GM21576 (cell line): ENCODE measurements around the gene TMPRSS11D.

Experiments
- ATAC-seq: cut with Tn5 transposase; IDR thresholded peaks from one replicate; pipeline ENCODE4 v1.9.1; 2021; ENCODE audit warnings: mild to moderate bottlenecking, moderate library complexity; ENCODE audit not compliant: unreplicated experiment

Gene TMPRSS11D, protein sequence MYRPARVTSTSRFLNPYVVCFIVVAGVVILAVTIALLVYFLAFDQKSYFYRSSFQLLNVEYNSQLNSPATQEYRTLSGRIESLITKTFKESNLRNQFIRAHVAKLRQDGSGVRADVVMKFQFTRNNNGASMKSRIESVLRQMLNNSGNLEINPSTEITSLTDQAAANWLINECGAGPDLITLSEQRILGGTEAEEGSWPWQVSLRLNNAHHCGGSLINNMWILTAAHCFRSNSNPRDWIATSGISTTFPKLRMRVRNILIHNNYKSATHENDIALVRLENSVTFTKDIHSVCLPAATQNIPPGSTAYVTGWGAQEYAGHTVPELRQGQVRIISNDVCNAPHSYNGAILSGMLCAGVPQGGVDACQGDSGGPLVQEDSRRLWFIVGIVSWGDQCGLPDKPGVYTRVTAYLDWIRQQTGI

DNA sequence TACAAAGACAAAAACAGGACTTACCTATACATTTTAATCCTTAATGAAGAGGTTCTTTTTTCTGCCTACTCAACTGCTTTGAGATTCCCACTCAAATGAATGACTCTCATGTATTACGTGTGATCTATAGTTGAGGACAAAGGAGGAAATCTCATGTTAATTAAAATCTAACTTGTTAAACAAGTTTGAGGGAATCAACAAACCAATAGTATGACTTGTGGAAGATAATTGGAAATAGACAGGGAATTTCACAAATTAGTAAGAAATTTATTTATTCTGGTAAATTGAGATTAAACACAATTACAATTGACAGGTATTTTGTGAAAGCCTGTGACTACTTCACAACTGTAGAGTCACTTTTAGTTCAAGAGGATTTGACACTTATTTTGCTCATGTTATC lies at the start of gene TMPRSS11D:
TMPRSS11D (minus strand) TSS at position 101 of the 400 bp plus-strand sequence; CDS start at position 32, 69 bp downstream.
- no peak for ATAC-seq

DNA sequence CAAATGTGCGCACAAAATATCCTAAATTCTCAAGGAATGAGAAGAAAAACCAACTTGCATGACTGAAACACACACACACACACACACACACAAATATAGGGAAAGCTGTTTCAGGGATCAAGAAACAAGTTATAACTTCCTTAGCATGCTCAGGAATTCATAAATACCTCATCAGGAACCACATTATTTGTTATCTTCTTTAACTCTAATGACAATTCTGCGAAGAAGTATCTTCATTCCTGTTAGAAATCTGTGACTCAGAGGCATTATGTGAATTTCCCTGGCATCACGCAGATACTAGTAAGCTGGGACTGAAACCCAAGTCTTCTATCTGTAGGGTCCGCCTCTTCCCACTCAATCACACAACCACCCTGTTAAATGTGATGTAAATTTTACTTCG lies 49.2 kb upstream of the TMPRSS11D start:
- no peak for ATAC-seq

DNA sequence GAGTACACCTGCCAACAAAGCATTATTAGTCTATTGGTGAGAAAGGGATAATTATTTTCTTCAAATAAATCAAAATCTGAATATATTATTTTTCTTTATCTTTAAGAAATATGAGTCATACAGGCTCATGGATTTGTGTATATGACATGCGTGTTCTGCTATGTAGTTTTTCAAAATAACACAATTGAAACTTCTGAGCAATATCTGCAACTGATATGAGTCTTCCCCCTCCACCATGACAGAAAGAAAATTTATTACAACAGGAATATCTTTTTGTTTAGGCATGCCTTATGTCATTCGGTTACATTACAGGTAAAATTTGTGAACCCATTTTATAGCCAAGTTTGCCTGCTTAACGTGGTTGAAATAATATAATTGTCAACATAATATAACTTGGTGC lies 47.5 kb upstream of the TMPRSS11D start:
- no peak for ATAC-seq

DNA sequence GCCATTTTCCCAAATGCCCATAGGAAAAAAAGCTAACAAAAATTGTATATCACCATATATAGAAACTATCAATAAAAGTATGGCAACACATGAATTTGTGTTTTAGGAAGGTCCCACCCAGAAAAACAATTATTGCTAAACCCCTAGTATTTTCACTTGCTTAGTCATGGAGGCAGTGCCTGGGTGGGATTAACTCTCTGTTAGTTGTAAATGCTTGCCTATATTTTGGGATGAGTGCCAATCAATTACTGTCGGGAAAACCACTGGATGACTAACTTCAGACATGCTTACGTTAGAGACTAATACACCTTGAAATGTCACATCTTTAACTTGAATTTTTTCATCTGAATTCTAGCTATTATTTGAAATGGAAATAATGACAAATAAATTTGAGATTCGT lies 45.6 kb upstream of the TMPRSS11D start:
- no peak for ATAC-seq

DNA sequence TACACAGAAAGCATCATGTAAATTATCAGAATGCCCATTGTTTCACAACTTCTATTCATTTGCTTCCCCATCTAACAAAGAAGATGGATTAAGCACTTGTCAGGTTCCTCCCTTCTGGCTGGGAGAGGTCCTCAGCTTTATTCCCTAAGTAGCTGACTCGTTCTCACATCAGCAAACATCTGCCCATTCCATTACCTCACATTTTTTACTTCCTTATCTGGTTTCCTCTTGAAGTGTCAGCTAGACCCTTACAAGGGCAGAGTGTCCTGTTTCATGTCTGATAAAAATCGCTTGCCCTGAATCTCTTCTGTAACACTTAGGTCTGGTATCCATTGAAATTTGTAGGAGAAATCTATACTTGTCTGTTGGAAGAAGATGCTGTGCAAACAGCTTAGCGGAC lies 44.7 kb upstream of the TMPRSS11D start:
- no peak for ATAC-seq

DNA sequence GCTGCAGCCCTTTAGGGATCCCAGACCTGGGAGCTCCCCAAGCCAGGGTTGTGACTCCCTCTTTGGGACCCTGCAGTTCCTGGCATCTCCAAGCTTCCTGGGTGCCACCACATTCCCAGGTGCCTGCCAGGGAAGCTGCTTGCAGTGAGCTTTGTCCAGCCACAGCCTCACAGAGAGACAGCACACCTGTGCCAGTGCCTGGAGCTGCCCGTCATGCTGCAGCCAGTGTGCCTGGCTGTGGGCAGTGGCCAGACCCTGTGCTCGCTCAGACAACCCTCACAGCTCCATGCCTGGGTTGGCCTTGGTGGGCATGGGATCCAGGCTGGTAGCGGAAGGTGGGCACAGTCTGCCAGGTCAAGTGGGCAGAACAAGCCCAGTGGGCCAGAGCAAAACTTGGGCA lies 43.4 kb upstream of the TMPRSS11D start:
- no peak for ATAC-seq

DNA sequence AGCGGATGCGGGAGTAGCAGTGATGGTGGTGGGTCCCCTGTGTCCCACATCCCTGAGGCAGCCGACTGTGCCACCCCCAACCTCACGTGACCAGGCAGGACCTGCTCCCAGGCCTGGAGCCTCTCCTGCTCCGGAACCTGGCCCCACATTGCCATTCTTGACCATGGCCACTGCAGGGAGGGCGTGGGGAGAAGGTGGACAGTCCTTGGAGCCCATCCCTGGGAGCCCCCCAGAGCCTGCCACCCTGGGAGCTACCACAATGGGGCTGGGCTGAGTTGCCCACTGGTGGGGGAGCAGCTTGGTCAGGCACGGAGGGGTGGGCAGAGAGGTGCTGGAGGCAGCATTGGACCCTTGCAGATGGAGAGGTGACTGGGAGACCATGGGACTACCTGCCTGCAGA lies 42.7 kb upstream of the TMPRSS11D start:
- no peak for ATAC-seq

DNA sequence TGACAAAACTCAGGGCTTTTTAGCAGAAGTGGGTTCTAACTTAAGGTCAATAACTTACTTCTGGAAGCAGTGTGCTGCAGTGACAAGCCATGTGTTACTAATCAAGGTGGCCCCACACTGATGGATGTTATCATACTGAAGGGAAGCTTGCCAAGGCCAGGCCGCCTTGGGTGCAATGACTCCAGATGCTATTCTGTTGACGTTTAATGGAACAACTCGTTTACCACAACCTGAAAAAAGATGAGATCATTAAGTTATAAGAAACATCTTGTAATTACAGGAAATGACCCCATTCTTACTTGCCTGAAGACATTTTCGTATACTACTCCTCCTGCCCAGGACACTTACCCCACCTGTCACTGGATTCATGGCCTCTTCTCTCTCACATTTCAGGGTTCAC lies 38.9 kb upstream of the TMPRSS11D start:
- ATAC-seq = no peak

DNA sequence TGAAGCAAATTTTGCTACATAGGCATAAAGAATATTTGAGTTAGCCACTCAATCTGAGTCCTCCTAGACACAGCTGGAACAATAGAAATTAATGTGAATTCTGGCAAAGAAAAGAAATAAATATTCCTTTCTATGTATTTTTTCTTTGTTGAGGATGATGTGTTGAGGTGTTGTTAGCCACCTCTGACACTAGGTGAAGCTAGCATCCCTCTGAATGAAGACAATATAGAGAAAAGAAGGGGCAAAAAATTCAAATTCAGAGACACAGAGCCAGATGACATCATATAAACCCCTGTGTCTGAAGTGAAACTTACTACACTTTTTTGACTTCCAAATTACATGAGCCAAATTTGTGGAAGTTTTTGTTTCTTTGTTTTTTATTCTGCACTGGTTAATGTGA lies 34.6 kb upstream of the TMPRSS11D start:
- no peak for ATAC-seq

DNA sequence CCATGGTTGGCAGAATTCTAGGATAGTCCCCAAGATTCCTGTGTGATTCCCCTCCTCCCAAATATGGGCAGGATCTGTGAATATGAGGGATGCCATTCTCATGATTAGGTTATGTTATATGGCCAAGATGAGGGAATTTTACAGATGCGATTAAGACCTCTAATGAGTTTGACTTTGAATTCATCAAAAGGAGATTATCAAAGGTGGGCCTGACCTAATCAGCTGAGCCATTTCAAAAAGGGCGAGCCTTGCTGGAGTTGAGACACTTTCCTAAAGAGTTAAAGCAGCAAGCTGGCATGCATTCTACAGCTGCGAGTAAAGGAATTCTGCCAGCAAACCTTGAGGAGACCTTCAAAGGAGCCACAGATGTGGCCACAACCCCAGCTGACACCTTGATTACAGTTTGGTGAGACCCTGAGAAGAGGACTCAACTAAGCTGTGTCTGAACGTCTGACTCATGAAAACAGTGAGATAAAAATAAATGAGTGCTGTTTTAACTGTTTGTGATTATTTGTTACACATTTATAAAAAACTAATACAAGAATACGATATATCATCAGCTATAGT lies 31.7 kb upstream of the TMPRSS11D start:
- ATAC-seq = no peak

DNA sequence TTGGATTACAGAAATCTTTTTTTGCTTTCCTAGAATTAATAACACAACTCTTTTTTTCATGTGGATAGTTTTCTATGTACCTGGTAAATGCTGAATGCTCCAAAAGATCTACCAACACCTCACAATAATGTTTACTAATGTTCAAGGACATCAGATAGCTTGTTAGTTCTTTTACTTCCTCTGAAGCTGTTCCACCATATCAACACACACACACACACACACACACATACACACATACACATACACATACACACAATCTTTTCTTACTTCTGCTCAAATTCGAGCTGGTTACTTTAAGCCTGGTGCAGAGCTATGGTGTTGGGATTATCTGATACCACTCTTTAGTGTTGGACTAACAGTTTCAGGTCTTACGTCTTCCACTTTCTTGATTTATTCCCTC lies 28.3 kb upstream of the TMPRSS11D start:
- ATAC-seq = no peak

DNA sequence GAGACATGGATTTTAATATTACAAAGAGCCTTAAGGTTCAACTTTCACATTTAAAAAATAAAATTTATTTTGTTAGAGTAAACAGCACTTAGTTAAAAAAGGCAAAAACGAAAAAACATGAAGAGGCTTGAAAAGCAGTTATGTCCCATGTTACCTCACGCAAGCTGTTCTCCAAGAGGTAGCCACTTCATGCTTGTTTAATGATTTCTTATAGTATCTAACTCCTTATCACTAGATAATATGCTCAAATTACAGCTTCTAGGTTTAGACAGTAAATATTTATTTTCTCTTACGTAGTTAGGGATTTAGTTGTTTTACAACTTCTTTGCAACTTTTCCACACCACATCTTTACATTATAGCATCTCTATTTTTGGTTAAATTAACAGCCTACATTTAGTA lies 27.8 kb upstream of the TMPRSS11D start:
- no peak for ATAC-seq

DNA sequence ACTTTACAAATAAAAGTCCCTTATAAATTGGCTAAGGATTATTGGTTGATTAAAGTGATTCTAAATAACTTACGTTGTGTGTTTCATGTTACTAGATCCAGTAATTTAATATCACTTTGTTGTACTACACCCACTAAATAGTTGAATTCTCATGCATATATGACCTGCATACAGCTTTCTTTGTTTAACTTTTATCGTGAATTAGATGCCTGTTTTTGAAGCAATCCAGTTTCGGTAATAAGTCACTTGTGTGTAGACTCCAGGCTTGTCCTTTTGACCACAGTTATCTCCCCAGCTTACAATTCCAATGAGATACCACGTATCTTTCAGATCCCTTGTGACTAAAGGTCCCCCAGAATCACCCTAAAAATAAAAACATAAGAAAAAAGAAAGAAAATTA lies 27.3 kb upstream of the TMPRSS11D start:
- ATAC-seq = no peak

DNA sequence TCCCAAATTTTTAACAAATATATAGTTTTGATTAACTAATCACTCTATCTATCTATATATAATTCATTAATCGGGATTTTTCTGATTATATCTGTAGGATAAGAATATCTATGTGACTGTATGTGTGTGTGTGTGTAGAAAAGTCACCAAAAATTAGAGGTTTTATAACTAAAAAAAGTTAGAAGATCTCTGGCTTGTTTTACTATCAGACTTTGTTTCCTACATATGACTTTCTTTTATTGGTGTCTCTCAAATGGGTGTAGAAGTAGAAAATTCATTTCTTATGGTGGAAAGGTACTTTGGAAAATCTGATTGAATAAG lies 26.7 kb upstream of the TMPRSS11D start:
- ATAC-seq = no peak

DNA sequence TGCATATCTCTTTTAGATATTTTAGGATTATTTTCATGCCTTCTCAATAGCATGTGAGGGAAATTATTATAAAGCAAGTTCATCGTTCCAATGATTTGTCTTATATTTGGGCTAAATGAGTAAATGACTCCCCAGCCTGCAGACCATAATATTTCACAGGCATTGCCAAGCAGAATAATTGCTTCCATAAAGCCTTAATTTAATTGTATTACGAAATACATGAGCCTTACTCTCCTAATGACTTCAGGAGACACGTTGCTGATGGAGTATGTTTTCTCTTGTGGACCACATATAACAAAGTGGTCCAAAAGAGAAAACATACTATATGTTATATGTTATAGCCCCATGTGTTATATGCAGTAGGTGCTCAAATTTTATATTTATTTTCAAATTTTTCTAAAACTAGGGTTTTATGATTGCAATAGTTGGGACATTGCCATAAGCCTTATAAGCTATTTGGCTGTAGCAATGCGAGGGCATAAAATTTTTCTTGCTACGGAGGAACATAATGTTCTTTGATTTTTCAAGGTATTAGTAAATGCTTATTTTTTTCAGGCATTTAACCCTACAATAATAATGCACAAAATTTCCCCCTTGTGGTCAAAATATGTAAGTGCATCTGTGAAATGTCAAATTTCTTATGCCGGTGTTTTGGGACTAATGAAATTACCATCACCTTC lies 26.2 kb upstream of the TMPRSS11D start:
- no peak for ATAC-seq

DNA sequence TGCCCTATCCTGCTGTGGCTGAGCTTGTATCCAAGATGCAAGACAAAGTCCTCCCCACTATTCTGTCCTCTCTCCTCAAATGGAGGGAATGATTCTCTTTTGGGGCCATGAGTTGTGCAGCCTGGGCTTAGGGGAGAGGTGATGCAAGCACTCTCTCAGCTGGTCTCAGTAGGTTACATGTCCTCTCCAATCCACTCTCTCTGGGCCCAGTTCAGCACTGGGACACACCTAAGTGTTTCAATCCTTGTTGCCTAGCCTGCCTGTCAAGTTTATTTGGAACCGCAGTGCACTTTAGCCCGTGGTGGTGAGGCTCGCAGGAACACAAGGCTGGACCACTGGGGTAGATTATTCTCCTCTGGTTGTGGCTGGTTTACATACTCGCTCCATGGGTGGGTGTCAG lies 23.8 kb upstream of the TMPRSS11D start:
- no peak for ATAC-seq

DNA sequence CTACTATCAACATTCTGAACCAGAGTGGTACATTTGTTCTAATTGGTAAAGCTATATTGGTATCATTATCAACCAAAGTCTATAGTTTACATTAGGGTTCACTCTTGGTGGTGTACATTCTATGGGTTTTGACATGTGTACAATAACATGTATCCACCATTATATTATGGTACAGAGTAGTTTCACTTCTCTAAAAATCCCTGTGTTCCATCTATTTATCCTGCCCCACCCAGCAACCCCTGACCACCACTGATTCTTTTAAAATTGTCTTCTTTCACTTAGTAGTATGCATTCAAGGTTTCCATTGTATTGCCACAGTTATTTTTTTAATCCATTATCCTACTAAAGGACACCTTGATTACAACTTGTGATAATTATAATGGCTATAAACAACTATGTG lies 15.3 kb upstream of the TMPRSS11D start:
- no peak for ATAC-seq

DNA sequence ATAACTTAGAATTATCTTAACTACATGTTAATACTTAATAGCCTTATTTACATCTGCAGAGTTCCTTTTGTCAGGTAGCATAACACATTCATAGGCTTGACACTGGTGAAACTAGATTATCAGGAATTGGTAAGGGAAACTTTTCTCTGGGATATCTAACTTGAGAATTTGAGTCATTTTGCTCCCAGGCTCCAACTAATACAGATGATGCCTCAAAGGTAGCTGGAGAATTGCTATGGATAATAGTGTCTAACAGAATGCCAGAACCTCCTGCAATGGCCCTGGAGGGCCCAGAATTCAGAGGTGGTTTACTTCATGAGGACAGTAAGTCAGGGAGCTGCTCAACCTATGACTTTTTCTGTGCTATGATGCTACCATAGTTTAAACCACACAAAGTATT lies 13.9 kb upstream of the TMPRSS11D start:
- ATAC-seq = no peak

DNA sequence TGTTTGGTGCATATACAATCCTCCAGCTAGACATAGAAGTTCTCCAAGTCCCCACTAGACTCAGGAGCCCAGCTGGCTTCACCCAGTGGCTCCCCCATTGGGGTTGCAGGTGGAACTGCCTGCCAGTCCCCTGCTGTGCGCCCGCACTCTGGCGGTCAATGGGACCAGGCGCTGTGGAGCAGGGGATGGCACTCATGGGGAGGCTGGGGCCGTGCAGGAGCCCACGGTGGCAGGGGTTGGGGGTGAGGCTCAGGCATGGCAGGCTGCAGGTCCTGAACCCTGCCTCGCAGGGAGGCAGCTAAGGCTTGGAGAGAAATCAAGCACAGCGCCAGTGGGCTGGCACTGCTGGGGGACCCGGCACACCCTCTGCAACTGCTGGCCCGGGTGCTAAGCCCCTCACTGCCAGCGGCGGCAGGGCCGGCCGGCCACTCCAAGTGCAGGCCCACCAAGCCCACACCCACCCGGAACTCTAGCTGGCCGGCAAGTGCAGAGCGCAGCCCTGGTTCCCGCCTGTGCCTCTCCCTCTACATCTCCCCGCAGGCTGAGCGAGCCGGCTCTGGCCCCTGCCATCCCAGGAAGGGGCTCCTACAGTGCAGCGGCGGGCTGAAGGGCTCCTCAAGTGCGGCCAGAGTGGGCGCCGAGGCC lies 12.7 kb upstream of the TMPRSS11D start:
- ATAC-seq = no peak

DNA sequence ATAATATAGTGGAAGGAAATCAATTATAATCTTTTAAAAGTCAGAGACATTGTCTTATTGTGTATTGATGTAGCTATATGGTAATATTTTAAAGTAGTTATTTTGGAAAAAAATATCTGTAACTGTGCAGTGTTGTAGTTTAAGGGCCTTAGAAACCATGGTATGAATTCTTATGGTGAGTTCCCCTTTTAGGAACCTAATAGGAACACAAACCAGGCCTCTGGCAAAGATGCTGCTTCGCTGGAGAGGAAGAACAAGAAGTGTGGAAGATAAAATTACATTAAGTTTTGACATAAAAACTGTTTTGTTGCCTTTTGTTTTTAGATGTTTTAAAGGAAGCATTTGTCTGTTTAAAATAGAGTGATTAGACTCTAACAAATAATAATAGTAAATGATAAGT lies 10.9 kb upstream of the TMPRSS11D start:
- no peak for ATAC-seq

DNA sequence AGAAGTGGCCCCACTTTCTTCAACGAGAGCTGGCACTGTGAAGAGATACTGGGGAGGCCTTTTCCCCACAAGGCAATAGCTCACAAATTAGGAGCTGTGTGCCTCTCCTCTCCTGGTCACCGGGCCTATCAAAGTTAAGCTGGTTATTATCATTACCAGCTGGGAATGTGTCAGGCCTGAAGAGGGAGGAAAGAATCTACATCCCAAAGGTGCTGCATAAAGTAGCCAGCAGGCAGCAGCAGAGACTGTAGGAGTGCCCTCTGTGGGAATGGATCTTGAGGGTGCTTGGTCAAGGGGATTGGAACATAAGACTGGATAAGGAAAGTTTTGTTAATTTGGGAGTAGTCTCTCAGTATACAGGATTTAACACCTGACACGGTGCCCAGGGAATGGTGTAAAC lies 9.1 kb upstream of the TMPRSS11D start:
- ATAC-seq = no peak

DNA sequence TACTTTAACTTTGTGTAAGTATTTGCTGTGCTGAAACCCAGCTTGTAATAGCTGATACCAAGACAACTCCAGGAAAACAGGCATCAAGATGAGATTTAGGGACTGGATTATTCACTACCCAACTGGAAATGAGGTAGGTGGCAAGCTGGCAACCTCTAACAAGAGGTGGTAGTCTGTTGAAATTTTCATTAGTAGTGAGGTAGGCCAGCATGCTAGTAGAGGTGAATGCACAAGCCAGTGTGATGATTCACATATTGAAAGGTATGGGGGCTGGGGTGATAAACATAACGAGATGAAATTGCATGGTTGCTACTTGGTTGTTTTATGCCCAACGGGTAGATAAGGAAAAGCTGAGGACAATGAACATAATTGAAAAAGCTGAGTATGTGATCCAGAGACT lies 8.5 kb upstream of the TMPRSS11D start:
- no peak for ATAC-seq
